GM18526 (cell line): Measurements from ENCODE around the gene SNX8.

ENCODE experiments used
- POLR2A ChIP-seq: IDR thresholded peaks from 3 replicates; pipeline ENCODE4 v1.6.1; 2011; ENCODE audit not compliant: insufficient read length; ENCODE audit errors: extremely low read depth

SNX8 gene

DNA sequence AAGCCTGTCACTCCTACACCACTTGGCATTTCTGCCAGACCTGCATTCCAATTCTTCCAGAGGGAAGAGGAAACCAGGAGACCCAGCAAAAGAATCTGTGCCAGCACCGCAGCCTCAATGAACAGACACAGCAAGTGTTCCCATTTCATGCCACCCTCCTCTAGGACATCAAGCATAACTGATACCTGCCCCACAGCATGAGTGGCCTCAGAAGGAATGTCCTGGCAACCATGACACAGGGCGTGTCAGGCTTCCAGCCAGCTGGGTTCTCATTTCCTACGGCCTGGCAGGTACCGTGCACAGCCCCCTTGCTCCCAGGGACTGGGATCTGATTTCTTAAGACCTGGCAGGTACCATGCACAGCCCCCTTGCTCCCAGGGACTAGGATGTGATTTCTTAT, 89.3 kb downstream of the SNX8 start:
- no peak for TF ChIP-seq POLR2A

DNA sequence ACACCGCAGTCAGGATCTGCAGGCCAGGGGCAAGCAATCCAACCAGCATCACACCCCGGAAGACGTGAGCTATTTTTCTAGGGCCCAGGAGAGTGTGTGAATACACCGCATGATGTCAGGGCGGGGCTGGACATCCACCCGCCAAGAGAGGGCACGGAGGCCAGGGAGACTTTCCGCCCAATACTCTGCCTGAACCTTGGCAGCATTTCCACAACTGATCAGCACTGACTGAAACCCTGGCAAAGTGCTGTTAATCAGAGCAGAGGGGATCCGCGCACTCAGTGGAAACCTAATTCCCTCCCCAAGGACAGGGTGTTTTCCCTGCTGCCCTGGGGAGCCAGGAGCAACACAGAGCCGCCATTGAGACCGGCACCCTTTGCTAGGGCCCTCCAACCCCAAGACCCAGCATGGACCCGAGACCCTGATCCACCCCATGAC, 89.7 kb downstream of the SNX8 start:
- no peak for TF ChIP-seq POLR2A

DNA sequence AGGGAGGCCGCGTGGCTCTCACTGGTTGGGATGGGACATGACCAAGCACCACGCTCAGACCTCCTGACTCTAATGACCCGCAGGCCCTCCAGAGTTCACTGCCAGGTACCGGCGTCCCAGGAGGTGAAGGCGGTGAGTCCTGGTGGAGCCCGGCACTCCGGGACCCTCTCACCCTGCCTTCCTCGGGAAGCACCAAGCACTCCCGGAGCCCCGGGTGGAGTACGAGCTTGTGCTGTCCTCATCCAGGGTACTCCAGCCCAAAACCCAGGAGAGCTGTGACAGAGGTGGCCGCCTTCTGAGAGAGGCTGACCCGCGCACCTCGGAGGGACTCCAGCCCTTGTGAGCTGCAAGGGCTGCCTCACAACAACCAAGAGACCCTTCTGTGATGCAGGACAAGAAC, 90.9 kb downstream of the SNX8 start:
- no peak for TF ChIP-seq POLR2A

DNA sequence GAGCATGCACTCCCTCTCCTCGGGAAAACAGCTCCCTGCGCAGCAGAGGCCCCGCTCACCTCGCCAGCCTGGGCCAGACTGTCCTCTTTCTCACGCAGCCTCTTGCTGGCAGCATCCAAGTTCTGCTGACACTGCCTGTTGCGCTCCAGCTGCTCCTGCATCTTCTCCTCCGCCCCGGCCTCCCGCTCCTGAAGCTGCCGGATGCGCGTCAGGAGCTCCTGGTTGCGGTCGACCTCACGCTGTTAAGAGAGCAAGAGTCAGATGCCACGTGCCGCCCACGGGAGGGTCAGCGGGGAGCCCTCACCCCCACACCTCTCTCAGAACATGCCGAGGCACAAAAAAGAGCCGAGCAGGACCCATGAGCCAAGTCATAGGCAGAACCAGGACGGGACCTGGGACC, 91.7 kb downstream of the SNX8 start:
- TF ChIP-seq POLR2A, result no peak

DNA sequence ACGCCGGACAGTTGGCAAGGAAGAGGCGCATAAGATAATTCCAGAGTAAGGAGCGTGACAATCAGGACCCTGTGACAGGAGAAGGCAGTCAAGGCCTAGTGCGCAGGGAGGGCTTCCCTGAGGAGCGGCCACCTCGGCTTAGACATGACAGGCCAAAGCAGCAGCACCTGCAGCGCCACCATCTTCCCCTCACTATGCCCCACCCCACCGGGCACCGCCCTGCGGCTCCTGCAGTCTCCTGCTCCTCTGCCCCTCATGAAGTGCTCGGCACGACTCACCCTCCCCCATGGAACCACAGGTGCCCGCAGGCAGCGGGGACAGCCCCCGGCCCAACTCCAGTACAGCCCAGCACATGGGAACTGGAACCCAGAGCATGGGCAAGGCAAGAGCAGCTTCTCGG, 93.3 kb downstream of the SNX8 start:
- TF ChIP-seq POLR2A, result no peak

DNA sequence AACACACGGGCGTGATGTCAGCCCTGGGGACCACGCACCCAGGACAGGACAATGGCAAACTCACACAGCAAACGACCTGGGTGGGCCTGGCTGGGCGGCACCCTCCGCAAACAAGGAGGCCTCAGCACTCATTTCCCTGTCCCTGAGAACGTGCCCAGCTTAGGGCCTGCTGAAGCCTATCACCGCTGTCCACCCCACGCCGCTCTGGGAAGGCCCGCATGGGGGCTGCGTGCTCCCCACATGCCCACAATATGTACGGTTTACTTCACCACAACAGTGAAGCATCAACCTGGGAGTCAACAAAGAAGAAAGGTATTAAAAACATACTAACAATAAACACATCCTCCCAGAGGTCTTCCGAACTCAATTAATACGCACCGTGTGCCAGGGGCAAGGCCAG, 93.7 kb downstream of the SNX8 start:
- TF ChIP-seq POLR2A, result no peak

DNA sequence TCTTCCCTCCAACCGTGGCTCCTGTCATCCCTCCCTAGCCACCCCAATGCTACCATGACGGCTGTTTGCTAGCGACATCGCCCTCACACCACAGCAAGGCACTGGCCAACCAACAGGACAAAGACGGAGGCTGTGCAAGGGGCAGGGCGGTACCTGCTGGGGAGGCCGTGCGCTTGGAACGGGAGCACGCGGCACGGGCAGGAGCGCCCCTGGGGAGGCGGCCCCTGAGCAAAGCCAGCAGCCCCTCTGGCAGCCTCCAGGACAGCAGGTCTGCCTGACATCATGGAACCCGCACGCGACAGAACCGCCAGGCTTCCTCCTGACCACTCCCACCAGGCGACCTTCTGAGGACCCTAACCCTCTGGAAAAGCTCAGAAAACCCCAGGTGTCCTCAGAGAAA, 94.2 kb downstream of the SNX8 start:
- no peak for TF ChIP-seq POLR2A

DNA sequence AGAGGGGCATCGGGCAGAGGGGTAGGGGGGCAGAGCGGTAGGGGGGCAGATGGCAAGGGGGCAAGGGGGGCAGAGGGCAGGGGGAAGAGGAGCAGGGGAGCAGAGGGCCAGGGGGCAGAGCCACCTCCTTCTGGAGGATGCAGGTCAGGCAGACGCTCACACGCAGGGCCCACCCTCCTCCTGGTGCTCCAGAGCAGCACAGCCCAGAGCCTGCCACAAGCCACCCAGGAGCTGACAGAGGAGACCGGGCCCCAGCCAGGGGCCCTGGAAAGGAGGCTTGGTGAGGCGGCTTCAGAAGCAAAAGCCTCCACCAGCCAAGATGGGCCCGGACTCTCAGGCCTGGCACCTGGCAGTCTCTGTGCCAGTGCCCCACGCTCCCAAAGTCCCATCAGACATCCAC, 94.6 kb downstream of the SNX8 start:
- TF ChIP-seq POLR2A, result no peak

DNA sequence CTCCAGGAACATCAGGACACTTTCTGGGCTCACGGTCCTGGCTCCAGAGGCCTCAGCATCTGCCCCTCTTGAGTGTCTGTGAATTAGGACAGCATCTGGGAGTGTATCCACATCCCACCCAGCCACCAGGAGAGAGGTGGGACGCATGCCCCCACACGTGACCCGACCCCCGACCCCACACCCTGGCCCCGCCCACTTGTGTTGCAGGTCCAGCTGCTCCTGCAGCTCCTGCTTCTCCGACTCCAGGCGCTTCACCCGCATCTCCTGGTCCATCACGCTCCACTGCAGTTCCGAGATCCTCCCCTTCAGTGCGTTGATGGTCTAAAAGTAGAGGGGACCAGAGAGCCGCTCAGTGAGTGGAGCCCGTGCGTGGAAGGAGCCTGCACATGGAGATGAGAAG, 95.1 kb downstream of the SNX8 start:
- no peak for TF ChIP-seq POLR2A

DNA sequence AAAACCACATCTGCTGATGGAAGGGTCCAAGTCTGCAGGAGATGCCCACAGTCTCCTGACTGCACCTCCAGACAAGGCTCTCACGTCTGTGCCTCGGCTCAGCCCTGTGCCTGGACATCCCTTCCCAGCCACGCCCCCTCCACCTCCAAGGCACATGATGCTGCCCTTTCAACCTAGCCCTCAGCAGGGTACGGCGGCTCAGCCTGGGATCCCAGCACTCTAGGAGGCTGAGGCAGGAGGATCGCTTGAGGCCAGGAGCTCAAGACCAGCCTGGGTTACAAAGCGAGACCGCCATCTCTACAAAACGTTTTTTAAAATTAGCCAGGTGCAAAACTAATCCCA, 95.8 kb downstream of the SNX8 start:
- TF ChIP-seq POLR2A, result no peak

DNA sequence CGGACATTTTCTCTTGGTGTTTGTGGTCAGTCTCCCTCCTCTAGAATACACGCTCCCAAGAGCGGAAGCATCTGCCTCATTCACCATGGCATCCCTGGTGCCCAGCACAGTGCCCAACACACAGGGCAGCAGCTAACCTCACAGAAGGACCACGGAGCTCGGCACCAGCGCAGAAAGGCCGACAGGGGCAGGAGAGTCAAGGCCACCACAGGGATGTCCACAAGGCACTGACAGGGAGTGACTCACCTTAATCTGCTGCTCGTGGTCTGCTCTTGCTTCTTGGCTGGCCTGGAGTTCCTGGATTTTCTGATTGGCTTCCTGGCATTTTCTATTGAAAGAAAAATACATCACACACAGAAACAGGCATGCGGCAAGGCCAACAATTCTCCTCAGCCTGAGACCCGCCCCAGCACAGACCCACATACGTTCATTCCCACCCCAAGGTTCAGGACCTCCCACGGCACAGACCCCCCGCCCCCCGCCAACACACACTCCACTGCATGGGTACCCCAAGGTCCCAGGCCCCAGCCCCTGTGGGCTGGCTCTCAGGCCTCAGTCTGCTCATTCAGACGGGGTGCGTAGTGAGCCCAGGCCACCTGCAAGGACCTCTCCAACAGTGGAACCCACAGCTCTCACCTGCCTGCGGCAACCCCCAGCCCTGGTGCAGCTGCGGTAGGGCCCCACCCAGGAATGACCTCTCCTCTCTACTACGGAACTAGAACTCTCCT, 96.4 kb downstream of the SNX8 start:
- no peak for TF ChIP-seq POLR2A

DNA sequence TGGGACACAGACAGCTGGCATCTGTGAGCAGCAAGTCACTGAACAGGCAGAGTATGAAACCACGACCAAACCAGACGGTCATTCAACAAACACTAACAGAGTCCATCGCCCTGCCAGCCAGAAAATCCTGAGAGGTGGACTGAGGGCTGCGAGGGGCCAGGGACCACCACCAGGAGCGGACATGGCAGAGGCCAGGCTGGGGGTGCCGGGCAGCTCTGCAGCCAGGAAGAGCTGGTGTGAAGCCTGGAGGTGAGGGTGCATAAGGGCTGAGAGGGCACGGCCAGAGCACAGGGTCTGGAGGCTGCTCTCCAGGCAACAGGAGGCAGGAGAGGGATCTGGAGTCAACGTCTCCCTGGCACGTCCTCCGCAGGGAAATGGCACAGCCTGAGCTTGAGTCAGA, 97.0 kb downstream of the SNX8 start:
- TF ChIP-seq POLR2A, result no peak

DNA sequence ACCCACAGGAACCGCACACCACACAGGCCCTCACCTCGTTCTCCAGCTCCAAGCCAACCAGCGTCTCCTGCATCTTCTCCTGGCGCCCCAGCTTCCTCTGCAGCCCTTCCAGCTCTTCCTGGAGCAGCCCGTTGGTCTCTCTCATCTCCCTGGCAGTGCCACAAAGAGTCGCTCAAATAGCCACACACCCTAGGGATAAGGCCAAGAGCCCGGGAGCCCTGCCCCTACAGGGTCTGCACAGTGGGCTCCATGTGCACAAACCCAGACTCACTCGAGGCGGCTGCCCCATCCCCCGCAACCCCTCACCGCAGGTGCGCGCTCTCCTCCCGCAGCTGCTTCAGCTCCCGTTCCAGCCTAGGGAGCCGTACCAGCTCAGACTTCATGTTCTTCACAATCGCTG, 98.4 kb downstream of the SNX8 start:
- TF ChIP-seq POLR2A, result no peak

DNA sequence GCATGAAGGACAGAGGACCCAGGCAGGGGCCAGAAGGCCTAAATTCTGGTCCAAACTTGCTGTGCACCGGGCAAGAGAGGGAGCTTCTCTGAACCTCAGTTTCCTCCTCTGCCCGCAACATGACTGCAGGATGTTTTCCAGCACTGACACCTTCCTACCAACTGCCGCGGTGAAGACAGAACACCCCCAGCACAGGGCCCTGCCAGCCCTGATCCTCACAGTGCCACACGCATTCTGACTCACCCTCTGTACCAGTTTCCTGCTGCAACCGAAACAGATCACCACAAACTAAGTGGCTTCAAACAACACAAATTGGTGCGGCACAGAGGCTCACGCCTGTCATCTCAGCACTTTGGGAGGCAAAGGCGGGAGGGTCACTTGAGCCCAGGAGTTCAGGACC, 99.6 kb downstream of the SNX8 start:
- TF ChIP-seq POLR2A, result no peak

DNA sequence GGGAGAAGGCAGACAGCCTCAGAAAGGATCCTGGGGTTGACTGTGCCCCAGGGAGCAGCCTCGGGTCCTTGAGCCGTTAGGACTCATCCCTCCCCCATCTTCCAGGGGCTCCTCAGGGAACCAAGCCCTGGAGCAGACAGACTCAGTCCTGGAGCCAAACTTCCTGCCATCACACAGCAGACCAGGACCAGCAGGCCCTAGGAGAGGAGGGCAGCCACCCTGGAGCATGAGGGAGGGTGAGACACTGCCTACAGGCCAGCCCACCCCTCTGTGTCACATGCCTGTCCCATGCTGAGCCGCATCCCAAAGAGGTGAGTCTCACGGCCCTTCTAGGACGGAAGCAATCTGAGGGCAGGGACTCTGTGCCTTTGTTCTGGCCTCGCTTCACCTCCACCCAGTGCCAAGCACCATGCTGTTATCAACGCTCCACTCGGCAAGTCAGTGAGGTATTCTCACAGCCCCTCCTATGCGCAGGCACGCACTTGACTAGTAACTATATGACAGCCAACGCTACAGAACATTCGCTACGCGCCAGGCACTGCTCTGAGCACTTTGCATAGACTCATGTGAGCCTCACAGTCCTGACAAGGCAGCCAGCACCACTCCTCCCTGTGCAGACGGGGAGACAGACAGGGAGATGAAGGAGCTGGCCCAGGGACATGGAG, 100.6 kb downstream of the SNX8 start:
- TF ChIP-seq POLR2A, result no peak

DNA sequence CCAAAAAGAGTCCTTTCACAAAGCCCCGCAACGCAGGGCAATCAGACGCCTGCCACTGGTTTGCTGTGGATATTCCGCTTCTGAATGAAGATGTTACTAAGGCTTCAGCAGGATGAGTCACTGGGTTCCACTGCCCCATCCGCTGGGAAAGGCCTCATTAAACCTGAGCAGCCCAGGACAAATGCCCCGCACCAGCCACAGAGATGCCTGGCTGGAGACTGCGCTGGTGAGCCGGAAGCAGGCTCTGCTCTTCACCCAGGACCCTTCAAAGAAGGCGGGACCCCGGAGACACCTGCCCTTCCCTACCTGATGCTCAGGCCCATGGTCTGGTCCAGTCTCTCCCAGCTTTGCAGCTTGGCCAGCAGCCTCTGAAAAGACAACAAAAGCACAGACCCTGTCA, 101.3 kb downstream of the SNX8 start:
- TF ChIP-seq POLR2A, result no peak

DNA sequence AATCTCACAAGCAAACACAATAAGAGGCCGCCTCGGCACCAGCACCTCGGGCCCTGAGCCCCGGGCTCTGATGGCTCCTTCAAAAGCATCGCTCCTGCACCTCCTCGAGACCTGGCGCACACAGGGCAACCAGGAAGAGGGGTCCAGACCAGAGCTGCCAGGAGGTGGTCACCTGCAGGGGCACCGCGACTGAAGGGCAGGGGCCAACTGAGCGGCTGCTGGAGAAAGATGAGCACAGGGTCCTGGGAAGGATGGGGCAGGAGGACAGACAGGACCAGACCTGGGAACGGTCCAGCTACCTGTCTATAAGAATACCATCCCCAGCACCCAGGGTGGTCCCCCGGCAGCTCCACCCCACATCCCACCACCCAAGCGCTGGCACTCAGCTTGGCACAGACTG, 102.3 kb downstream of the SNX8 start:
- no peak for TF ChIP-seq POLR2A
